Activated naive CD4-positive, alpha-beta T cell treated with Interleukin-2 at 50 U/mL for 16 hours (primary cell): ENCODE results near the gene TSFM.
A peak's percentile ranks its signal among the peaks of the same experiment; 100 is the strongest.

ENCODE experiments used
- DNase-seq: peaks from one replicate; pipeline ENCODE4 v3.0.0-alpha.2; 2020

The TSFM gene

GRCh38 chr12:57746025-57746424 is 36.6 kb upstream of the TSFM start:
- DNase-seq = no peak

- DNase-seq = no peak
Observed at GRCh38 chr12:57749061-57749460, 33.5 kb upstream of the TSFM start.

- no peak for DNase-seq
Observed at GRCh38 chr12:57750561-57751431, 31.8 kb upstream of the TSFM start.

GRCh38 chr12:57751432-57751787 is 31.2 kb upstream of the TSFM start:
- no peak for DNase-seq

- peak; percentile 99 for DNase-seq
Observed at GRCh38 chr12:57751788-57752667, 30.6 kb upstream of the TSFM start, which contains the start of gene CDK4. Gene CDK4 (minus strand): TSS chr12:57752310. CDS start chr12:57751717, 593 bp downstream.

GRCh38 chr12:57752668-57753000 is 30.0 kb upstream of the TSFM start:
- DNase-seq = no peak

- DNase-seq = no peak
Observed at GRCh38 chr12:57753756-57754337, 28.7 kb upstream of the TSFM start.

- peak; percentile 86 for DNase-seq
Observed at GRCh38 chr12:57754411-57755193, 28.0 kb upstream of the TSFM start, which contains the start of gene MARCHF9. Gene MARCHF9 (plus strand): TSS chr12:57755103. CDS start chr12:57755529, 426 bp downstream.

- no peak for DNase-seq
Observed at GRCh38 chr12:57755194-57755453, 27.5 kb upstream of the TSFM start.

GRCh38 chr12:57755454-57756372 is 26.9 kb upstream of the TSFM start:
- peak; percentile 46 for DNase-seq

- peak; percentile 76 for DNase-seq
Observed at GRCh38 chr12:57756406-57757341, 25.9 kb upstream of the TSFM start.

- no peak for DNase-seq
Observed at GRCh38 chr12:57757771-57758170, 24.8 kb upstream of the TSFM start.

- no peak for DNase-seq
Observed at GRCh38 chr12:57758552-57759359, 23.8 kb upstream of the TSFM start.

GRCh38 chr12:57759360-57759980 is 23.1 kb upstream of the TSFM start:
- DNase-seq = peak; percentile 46

GRCh38 chr12:57760347-57760982 is 22.1 kb upstream of the TSFM start:
- DNase-seq = no peak

GRCh38 chr12:57761391-57761998 is 21.1 kb upstream of the TSFM start:
- no peak for DNase-seq

- no peak for DNase-seq
Observed at GRCh38 chr12:57762463-57762862, 20.1 kb upstream of the TSFM start.
